ENCODE measurements around the gene SYT14. TPM values are rescaled to one million over a fixed set of nuclear protein-coding genes. Genes with fewer than 3 reads are reported as not detected.

The SYT14 gene
- total and polyA plus RNA-seq, 11 donors, result not detected

DNA sequence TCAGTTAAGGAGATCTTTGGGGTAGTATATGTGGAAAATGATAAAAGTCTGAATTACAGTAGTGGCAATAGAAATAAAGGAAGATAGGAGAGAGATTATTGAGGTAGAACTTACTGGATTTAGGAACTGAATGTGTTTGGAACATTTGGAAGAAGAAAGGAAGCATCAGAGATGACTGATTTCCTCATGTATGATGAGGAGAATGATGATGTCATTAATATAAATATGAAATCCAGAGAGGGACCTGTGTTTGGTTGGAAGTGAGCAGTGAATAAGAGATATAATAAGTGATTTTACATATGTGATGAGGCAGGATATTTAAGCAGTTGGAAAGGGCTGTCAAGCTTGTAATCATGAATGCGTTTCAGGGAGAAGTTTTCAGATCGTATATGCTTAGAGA, 86.3 kb downstream of the SYT14 start:
- ATAC-seq, result no peak
- Histone ChIP-seq H3K36me3 (no peaks in the 10 kb centered on the region), H3K4me3 (no peak overlapping the region), H3K4me1 (no peaks in the 10 kb centered on the region), H3K27ac (no peak overlapping the region), H3K9me3 (peaks cover 0 to 5% (median 0%) of the 10 kb centered on the region in 12 donors), H3K27me3 (peaks cover 0 to 9% (median 0%) of the 10 kb centered on the region in 9 donors)
- 72 to 87% (median 81%) methylated on average over 2 of the region's 2 CpGs for WGBS, 4 donors
- TF ChIP-seq CTCF (IDR thresholded peaks at IDR 0.05) (no peak), POLR2A (IDR thresholded peaks at IDR 0.05) (no peak)
- no peak for DNase-seq
- intact Hi-C loops (cut with DNase I), result no loop called here

GRCh38 chr1:210024996-210025395, 87.0 kb downstream of the SYT14 start:
- Histone ChIP-seq H3K27me3 (peaks cover 0 to 9% (median 0%) of the 10 kb centered on the region in 9 donors), H3K4me1 (no peaks in the 10 kb centered on the region), H3K4me3 (no peak overlapping the region), H3K36me3 (no peaks in the 10 kb centered on the region), H3K9me3 (peaks cover 0 to 5% (median 0%) of the 10 kb centered on the region in 12 donors), H3K27ac (no peak overlapping the region)
- no peak for ATAC-seq
- TF ChIP-seq POLR2A (IDR thresholded peaks at IDR 0.05), result no peak
- TF ChIP-seq CTCF (IDR thresholded peaks at IDR 0.05), result no peak
- intact Hi-C loops (cut with DNase I), result no loop called here
- DNase-seq, result no peak
- 57 to 62% (median 59%) methylated on average over 3 of the region's 3 CpGs for WGBS, 4 donors

GRCh38 chr1:210025870-210026269, 87.9 kb downstream of the SYT14 start:
- ATAC-seq (no peak), DNase-seq (no peak)
- no peak for TF ChIP-seq CTCF (IDR thresholded peaks at IDR 0.05)
- no peak for TF ChIP-seq POLR2A (IDR thresholded peaks at IDR 0.05)
- WGBS, 4 donors, result 59 to 79% (median 76%) methylated on average over 1 of the region's 1 CpG
- H3K4me1 ChIP-seq, result no peaks in the 10 kb centered on the region
- H3K4me3 ChIP-seq, result no peak overlapping the region
- no peak overlapping the region for H3K27ac ChIP-seq
- H3K36me3 ChIP-seq, result no peaks in the 10 kb centered on the region
- H3K9me3 ChIP-seq, result peaks cover 0 to 7% (median 0%) of the 10 kb centered on the region in 12 donors
- intact Hi-C loops (cut with DNase I), result no loop called here
- peaks cover 0 to 9% (median 0%) of the 10 kb centered on the region in 9 donors for H3K27me3 ChIP-seq

- H3K36me3 ChIP-seq, result no peaks in the 10 kb centered on the region
- peaks cover 0 to 5% (median 0%) of the 10 kb centered on the region in 9 donors for H3K27me3 ChIP-seq
- no peaks in the 10 kb centered on the region for H3K4me1 ChIP-seq
- H3K4me3 ChIP-seq, result no peak overlapping the region
- H3K27ac ChIP-seq, result no peak overlapping the region
- WGBS, 4 donors, result 91 to 98% (median 92%) methylated on average over 1 of the region's 1 CpG
- TF ChIP-seq CTCF (IDR thresholded peaks at IDR 0.05) (no peak), POLR2A (IDR thresholded peaks at IDR 0.05) (no peak)
- H3K9me3 ChIP-seq, result peaks cover 0 to 7% (median 0%) of the 10 kb centered on the region in 12 donors
- intact Hi-C loops (cut with DNase I), result no loop called here
- no peak for ATAC-seq
- DNase-seq, result no peak
These were observed 90.0 kb downstream of the SYT14 start for GRCh38 chr1:210027994-210028393.

Measured in heart left ventricle (tissue), 16 donors.